Neuronal stem cell (in vitro differentiated cells): Measurements from ENCODE around the gene FBXL3.

ENCODE experiments used
- DNase-seq: peaks from one replicate; pipeline ENCODE4 v3.0.0-alpha.2; 2013; ENCODE audit warnings: low spot score
- H2AFZ ChIP-seq: one replicate; pipeline ENCODE4 v1.6.1; 2013; ENCODE audit warnings: mild to moderate bottlenecking, low read length, inconsistent platforms
- H2AK5ac ChIP-seq: 2 replicates; pipeline ENCODE4 v1.6.1; 2013; ENCODE audit warnings: low read depth, mild to moderate bottlenecking, inconsistent platforms, low read length, moderate library complexity, mixed read lengths
- H2BK120ac ChIP-seq: 2 replicates; pipeline ENCODE4 v1.6.1; 2013; ENCODE audit warnings: low read depth, mild to moderate bottlenecking, inconsistent platforms, low read length, moderate library complexity, mixed read lengths
- H2BK12ac ChIP-seq: one replicate; pipeline ENCODE4 v1.6.1; 2013; ENCODE audit warnings: low read length, inconsistent platforms
- H2BK15ac ChIP-seq: 2 replicates; pipeline ENCODE4 v1.6.1; 2013; ENCODE audit warnings: mild to moderate bottlenecking, low read length, inconsistent platforms, mixed read lengths
- H2BK5ac ChIP-seq: one replicate; pipeline ENCODE4 v1.6.1; 2013; ENCODE audit warnings: inconsistent platforms, mild to moderate bottlenecking, low read length, moderate library complexity
- H3K14ac ChIP-seq: one replicate; pipeline ENCODE4 v1.6.1; 2013; ENCODE audit warnings: low read length, inconsistent platforms
- H3K18ac ChIP-seq: 2 replicates; pipeline ENCODE4 v1.6.1; 2013; ENCODE audit warnings: low read length, inconsistent platforms
- H3K23ac ChIP-seq: 2 replicates; pipeline ENCODE4 v1.6.1; 2013; ENCODE audit warnings: low read depth, mild to moderate bottlenecking, mixed read lengths, low read length, inconsistent platforms; ENCODE audit not compliant: poor library complexity
- H3K27ac ChIP-seq: replicated peaks from 3 replicates; pipeline ENCODE4 v1.5.1; 2013; ENCODE audit warnings: low read length, inconsistent platforms
- H3K27me3 ChIP-seq, 3 experiments: 2 replicates each; pipeline ENCODE4 v1.6.1; 2013; ENCODE audit warnings: low read length in 3 of 3, mild to moderate bottlenecking in 2 of 3, inconsistent platforms in 1 of 3, low read depth in 1 of 3, mixed read lengths in 1 of 3, moderate library complexity in 1 of 3; ENCODE audit not compliant: control insufficient read depth in 3 of 3, insufficient read depth in 3 of 3
- H3K36me3 ChIP-seq, 2 donors: replicated peaks in 1 of 2; 2 replicates each; pipeline ENCODE4 v1.6.1; 2013; ENCODE audit warnings: low read length in 2 of 2; ENCODE audit not compliant: control insufficient read depth in 2 of 2, insufficient read depth in 2 of 2
- H3K4ac ChIP-seq: 2 replicates; pipeline ENCODE4 v1.6.1; 2013; ENCODE audit warnings: inconsistent platforms, mild to moderate bottlenecking, low read length, moderate library complexity
- H3K4me1 ChIP-seq, 2 donors: 1 replicate in 1 of 2; 2 replicates in 1 of 2; pipeline ENCODE4 v1.6.1; 2013; ENCODE audit warnings: low read length in 2 of 2, low read depth in 1 of 2; ENCODE audit not compliant: control insufficient read depth in 2 of 2, insufficient read depth in 1 of 2
- H3K4me2 ChIP-seq: one replicate; pipeline ENCODE4 v1.6.1; 2013; ENCODE audit warnings: mild to moderate bottlenecking, low read length, inconsistent platforms; ENCODE audit not compliant: insufficient read depth, poor library complexity, severe bottlenecking
- H3K4me3 ChIP-seq, 2 donors: 2 replicates each; pipeline ENCODE4 v1.5.1; 2013; ENCODE audit warnings: low read length in 2 of 2, mild to moderate bottlenecking in 2 of 2, inconsistent platforms in 1 of 2, moderate library complexity in 1 of 2
- H3K79me1 ChIP-seq: one replicate; pipeline ENCODE4 v1.6.1; 2013; ENCODE audit warnings: low read depth, mild to moderate bottlenecking, inconsistent platforms, low read length, moderate library complexity
- H3K9ac ChIP-seq: one replicate; pipeline ENCODE4 v1.6.1; 2013; ENCODE audit warnings: mild to moderate bottlenecking, low read depth, low read length, inconsistent platforms; ENCODE audit not compliant: poor library complexity
- H3K9me3 ChIP-seq, 2 donors: replicated peaks in 1 of 2; 2 replicates each; pipeline versions ENCODE3 to v1.6.1; 2013; ENCODE audit warnings: low read length in 2 of 2, mild to moderate bottlenecking in 2 of 2, inconsistent platforms in 1 of 2, low read depth in 1 of 2, mixed read lengths in 1 of 2, moderate library complexity in 1 of 2; ENCODE audit not compliant: control insufficient read depth in 2 of 2, insufficient read depth in 1 of 2
- H4K8ac ChIP-seq: one replicate; pipeline ENCODE4 v1.6.1; 2013; ENCODE audit warnings: low read depth, mild to moderate bottlenecking, inconsistent platforms, low read length, moderate library complexity
- H4K91ac ChIP-seq: one replicate; pipeline ENCODE4 v1.6.1; 2013; ENCODE audit warnings: low read length, low read depth, mild to moderate bottlenecking, inconsistent platforms; ENCODE audit not compliant: poor library complexity
- WGBS, 2 donors: extraction: QIAGEN DNeasy Blood & Tissue Kit; methylation state at CpG; one replicate each; pipeline ENCODE4 v1.1.7; 2013; ENCODE audit warnings: missing lambda C conversion rate in 2 of 2, mixed read lengths in 1 of 2; ENCODE audit not compliant: insufficient read length in 2 of 2, insufficient replicate concordance in 1 of 2; ENCODE audit errors: extremely low coverage in 2 of 2; 5-methylcytosine and 5-hydroxymethylcytosine counted together

FBXL3 gene

GRCh38 chr13:77002590-77003190 lies 24.3 kb downstream of the FBXL3 start:
- Histone ChIP-seq H2BK12ac (no peak overlapping the region), H3K27me3 (no peaks in the 10 kb centered on the region), H3K14ac (no peak overlapping the region), H3K4me3 (no peak overlapping the region), H4K8ac (no peak overlapping the region), H2BK15ac (no peak overlapping the region), H3K4ac (no peak overlapping the region), H3K79me1 (no peaks in the 10 kb centered on the region), H3K4me2 (no peak overlapping the region), H3K23ac (no peak overlapping the region), H2BK5ac (no peak overlapping the region), H3K9me3 (no peaks in the 10 kb centered on the region), H3K9ac (no peak overlapping the region), H2AFZ (no peak overlapping the region), H3K36me3 (peaks cover 7 to 98% of the 10 kb centered on the region in 2 donors), H3K27ac (no peak overlapping the region), H3K18ac (no peak overlapping the region), H2BK120ac (no peak overlapping the region), H4K91ac (no peak overlapping the region), H3K4me1 (no peaks in the 10 kb centered on the region), H2AK5ac (no peak overlapping the region)
- no CpG with 5 or more reads among the region's 7 CpGs for WGBS, 2 donors
- DNase-seq, result no peak

- no peak overlapping the region for H2AK5ac ChIP-seq
- H3K27me3 ChIP-seq, result no peaks in the 10 kb centered on the region
- no peak overlapping the region for H3K27ac ChIP-seq
- WGBS, 2 donors, result no CpG with 5 or more reads among the region's 4 CpGs
- no peak overlapping the region for H3K4ac ChIP-seq
- no peak overlapping the region for H3K9ac ChIP-seq
- H3K9me3 ChIP-seq, result no peaks in the 10 kb centered on the region
- no peak overlapping the region for H3K4me3 ChIP-seq
- no peaks in the 10 kb centered on the region for H3K4me1 ChIP-seq
- no peak overlapping the region for H2BK5ac ChIP-seq
- no peak overlapping the region for H4K8ac ChIP-seq
- no peak overlapping the region for H2BK15ac ChIP-seq
- H3K14ac ChIP-seq, result no peak overlapping the region
- no peaks in the 10 kb centered on the region for H3K79me1 ChIP-seq
- H2BK12ac ChIP-seq, result no peak overlapping the region
- no peak overlapping the region for H3K4me2 ChIP-seq
- no peak overlapping the region for H3K18ac ChIP-seq
- H4K91ac ChIP-seq, result no peak overlapping the region
- no peak overlapping the region for H2AFZ ChIP-seq
- H3K36me3 ChIP-seq, result peaks cover 4 to 95% of the 10 kb centered on the region in 2 donors
- H3K23ac ChIP-seq, result no peak overlapping the region
- no peak for DNase-seq
- no peak overlapping the region for H2BK120ac ChIP-seq
Observed at GRCh38 chr13:77001963-77002587, 24.9 kb downstream of the FBXL3 start.

GRCh38 chr13:77001540-77001939 lies 25.4 kb downstream of the FBXL3 start:
- H3K4me2 ChIP-seq, result no peak overlapping the region
- no peak overlapping the region for H3K18ac ChIP-seq
- no peaks in the 10 kb centered on the region for H3K79me1 ChIP-seq
- H3K27me3 ChIP-seq, result no peaks in the 10 kb centered on the region
- H3K4me3 ChIP-seq, result no peak overlapping the region
- H4K8ac ChIP-seq, result no peak overlapping the region
- H3K27ac ChIP-seq, result no peak overlapping the region
- no peak overlapping the region for H2BK12ac ChIP-seq
- no peaks in the 10 kb centered on the region for H3K4me1 ChIP-seq
- no peak overlapping the region for H2BK120ac ChIP-seq
- H2BK15ac ChIP-seq, result no peak overlapping the region
- no peak overlapping the region for H3K9ac ChIP-seq
- WGBS, 2 donors, result no CpG with 5 or more reads among the region's 4 CpGs
- H2AK5ac ChIP-seq, result no peak overlapping the region
- H4K91ac ChIP-seq, result no peak overlapping the region
- no peak overlapping the region for H3K4ac ChIP-seq
- no peak overlapping the region for H2AFZ ChIP-seq
- no peak for DNase-seq
- H2BK5ac ChIP-seq, result no peak overlapping the region
- peaks cover 4 to 95% of the 10 kb centered on the region in 2 donors for H3K36me3 ChIP-seq
- H3K9me3 ChIP-seq, result no peaks in the 10 kb centered on the region
- no peak overlapping the region for H3K14ac ChIP-seq
- H3K23ac ChIP-seq, result no peak overlapping the region

GRCh38 chr13:77000475-77000874 lies 26.5 kb downstream of the FBXL3 start:
- DNase-seq, result no peak
- no peak overlapping the region for H3K27ac ChIP-seq

More at GRCh38 chr13:77000475-77000874, 26.5 kb downstream of the FBXL3 start:
- Histone ChIP-seq H3K9me3 (no peaks in the 10 kb centered on the region), H4K8ac (no peak overlapping the region), H3K23ac (no peak overlapping the region), H2BK12ac (no peak overlapping the region), H3K4ac (no peak overlapping the region), H2BK15ac (no peak overlapping the region), H3K79me1 (no peaks in the 10 kb centered on the region), H3K14ac (no peak overlapping the region), H3K4me1 (no peaks in the 10 kb centered on the region), H3K4me3 (no peak overlapping the region), H3K18ac (no peak overlapping the region), H4K91ac (no peak overlapping the region), H3K36me3 (peaks cover 5 to 95% of the 10 kb centered on the region in 2 donors), H3K9ac (no peak overlapping the region), H3K4me2 (no peak overlapping the region), H2AFZ (no peak overlapping the region), H2BK120ac (no peak overlapping the region), H2BK5ac (no peak overlapping the region), H2AK5ac (no peak overlapping the region), H3K27me3 (no peaks in the 10 kb centered on the region)
- no CpG with 5 or more reads among the region's 1 CpG for WGBS, 2 donors
